Measurements from ENCODE around the gene ZC3H4.
"Not testable (repeated sequence)": the region's sequence is repeated elsewhere in the genome, so short reads cannot be mapped to it uniquely, and the experiment has no call there.

ZC3H4 gene

DNA sequence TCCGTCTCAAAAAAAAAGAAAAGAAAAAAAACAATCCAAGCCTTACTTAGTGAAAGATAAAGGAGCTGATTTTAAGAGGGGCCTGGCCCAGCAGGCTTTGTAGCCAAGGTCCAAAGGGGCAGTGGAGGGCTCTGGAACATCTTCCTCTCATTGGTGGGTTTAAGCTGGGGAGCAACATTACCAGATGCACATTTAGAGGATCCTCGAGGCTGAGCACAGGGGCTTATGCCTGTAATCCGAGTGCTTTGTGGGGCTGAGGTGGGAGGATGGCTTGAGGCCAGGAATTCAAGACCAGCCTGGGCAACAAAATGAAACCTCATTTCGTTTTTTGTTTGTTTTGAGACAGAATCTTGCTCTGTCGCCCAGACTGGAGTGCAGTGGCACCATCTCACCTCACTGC lies 57.2 kb downstream of the ZC3H4 start:
- no peak for DNase-seq (ENCODE audit: low read depth)
- TF ChIP-seq, protein P1, sequence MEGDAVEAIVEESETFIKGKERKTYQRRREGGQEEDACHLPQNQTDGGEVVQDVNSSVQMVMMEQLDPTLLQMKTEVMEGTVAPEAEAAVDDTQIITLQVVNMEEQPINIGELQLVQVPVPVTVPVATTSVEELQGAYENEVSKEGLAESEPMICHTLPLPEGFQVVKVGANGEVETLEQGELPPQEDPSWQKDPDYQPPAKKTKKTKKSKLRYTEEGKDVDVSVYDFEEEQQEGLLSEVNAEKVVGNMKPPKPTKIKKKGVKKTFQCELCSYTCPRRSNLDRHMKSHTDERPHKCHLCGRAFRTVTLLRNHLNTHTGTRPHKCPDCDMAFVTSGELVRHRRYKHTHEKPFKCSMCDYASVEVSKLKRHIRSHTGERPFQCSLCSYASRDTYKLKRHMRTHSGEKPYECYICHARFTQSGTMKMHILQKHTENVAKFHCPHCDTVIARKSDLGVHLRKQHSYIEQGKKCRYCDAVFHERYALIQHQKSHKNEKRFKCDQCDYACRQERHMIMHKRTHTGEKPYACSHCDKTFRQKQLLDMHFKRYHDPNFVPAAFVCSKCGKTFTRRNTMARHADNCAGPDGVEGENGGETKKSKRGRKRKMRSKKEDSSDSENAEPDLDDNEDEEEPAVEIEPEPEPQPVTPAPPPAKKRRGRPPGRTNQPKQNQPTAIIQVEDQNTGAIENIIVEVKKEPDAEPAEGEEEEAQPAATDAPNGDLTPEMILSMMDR (IDR thresholded peaks at IDR 0.05; ENCODE audit: insufficient read depth, low read depth, low read length, missing control alignments): no peak
- no peak overlapping the region for H3K4me3 ChIP-seq (ENCODE audit: low read depth, low read length)

DNA sequence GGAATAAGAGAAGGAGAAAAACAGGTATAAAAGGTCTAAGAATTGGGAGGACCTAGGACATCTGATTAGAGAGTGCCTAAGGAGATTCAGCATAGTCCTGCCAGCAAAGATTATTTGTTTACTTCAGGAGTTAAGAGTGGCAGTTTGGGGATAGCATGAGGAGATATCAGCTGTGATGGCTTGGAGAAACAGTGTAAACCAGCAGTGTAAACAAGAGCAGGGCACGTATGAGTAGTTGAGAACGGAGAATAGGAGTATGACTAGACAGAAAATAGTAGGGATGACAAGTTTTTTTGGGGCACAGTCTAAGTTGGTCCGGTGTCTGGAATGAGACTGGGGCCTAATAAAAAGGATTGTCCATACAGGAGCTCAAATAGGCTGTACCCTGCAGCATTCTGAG lies 63.0 kb downstream of the ZC3H4 start:
- DNase-seq (ENCODE audit: low read depth); H3K4me3 ChIP-seq (ENCODE audit: low read depth, low read length): not testable (repeated sequence)

DNA sequence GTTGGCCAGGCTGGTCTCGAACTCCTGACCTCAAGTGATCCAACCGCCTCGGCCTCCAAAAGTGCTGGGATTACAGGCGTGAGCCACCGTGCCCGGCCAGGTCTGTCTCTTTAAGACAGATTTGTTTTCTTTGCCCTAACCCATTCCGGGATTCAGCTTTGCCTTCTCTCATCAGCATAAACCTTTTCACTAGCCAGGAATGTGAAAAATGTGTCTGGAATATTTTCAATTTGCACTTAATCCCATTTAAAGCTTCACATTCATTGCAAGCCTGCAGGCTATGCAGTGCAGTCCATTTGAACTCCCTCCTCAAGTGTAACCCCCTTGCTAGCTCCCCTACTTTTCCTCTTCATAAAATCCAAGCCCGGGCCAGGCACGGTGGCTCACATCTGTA lies 64.3 kb downstream of the ZC3H4 start:
- no peak for DNase-seq (ENCODE audit: low read depth)
- no peak overlapping the region; the same call in 1 of the 2 replicates for H3K4me3 ChIP-seq (ENCODE audit: low read depth, low read length)
- TF ChIP-seq, protein P1 (IDR thresholded peaks at IDR 0.05; ENCODE audit: insufficient read depth, low read depth, low read length, missing control alignments): no peak

DNA sequence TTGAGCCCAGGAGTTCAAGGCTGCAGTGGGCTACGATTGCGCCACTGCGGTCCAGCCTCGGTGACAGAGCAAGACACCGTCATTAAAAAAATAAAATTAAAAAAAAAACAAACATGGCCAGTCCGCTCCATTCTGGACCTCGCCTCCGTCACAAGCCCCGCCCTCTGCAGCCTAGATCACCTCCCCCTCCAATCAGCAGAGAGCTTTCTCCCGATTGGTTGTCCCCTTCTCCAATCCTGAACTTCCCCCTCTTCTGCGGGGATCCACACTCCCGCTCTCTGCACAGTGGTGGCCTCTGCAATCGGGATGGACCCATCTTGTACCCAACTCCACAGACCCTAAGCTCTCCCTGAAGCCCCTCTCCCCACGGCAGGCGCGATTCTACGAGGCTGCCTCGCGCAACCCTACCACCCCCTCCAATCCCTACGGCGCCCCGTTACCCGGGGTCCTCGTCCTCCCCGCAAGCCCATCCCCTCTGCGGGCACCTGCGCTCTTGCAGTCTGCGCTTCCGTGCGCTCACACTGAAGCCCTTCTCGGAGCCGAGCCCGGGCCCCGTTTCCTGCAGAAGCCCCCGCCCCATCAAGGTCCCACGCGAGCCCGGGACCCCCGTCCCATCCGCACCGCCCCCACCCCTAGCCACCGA lies 65.7 kb downstream of the ZC3H4 start:
- H3K4me3 ChIP-seq (ENCODE audit: low read depth, low read length): peak overlapping the region; percentile 95
- TF ChIP-seq, protein P1 (IDR thresholded peaks at IDR 0.05; ENCODE audit: insufficient read depth, low read depth, low read length, missing control alignments): no peak
- peak; percentile 90 for DNase-seq (ENCODE audit: low read depth)

- DNase-seq (ENCODE audit: low read depth): no peak
- peak overlapping the region; percentile 95 for H3K4me3 ChIP-seq (ENCODE audit: low read depth, low read length)
- TF ChIP-seq, protein P1 (IDR thresholded peaks at IDR 0.05; ENCODE audit: insufficient read depth, low read depth, low read length, missing control alignments): no peak
Measured at GRCh38 chr19:47047272-47047762, 66.3 kb downstream of the ZC3H4 start.

GRCh38 chr19:47045867-47046470 lies 67.6 kb downstream of the ZC3H4 start:
- TF ChIP-seq, protein P1 (IDR thresholded peaks at IDR 0.05; ENCODE audit: insufficient read depth, low read depth, low read length, missing control alignments): no peak
- no peak for DNase-seq (ENCODE audit: low read depth)
- no peak overlapping the region for H3K4me3 ChIP-seq (ENCODE audit: low read depth, low read length)

- no peak overlapping the region for H3K4me3 ChIP-seq (ENCODE audit: low read depth, low read length)
- no peak for DNase-seq (ENCODE audit: low read depth)
- TF ChIP-seq, protein P1 (IDR thresholded peaks at IDR 0.05; ENCODE audit: insufficient read depth, low read depth, low read length, missing control alignments): no peak
Measured at GRCh38 chr19:47044946-47045866, 68.4 kb downstream of the ZC3H4 start.

Data from GM12865 (cell line).